ENCODE results near the gene PPP1CA. TPM values are rescaled to one million over a fixed set of nuclear protein-coding genes. Genes with fewer than 3 reads are reported as not detected.

PPP1CA gene
- total and polyA plus RNA-seq, 3 experiments from 2014 or later = 338 to 564 (median 357) TPM

- peaks cover 58% of the 10 kb centered on the region for H3K4me1 ChIP-seq (ENCODE audit: insufficient read depth, low read length)
- no peaks in the 10 kb centered on the region for H3K36me3 ChIP-seq (ENCODE audit: insufficient read depth, low read length)
- peak overlapping the region; percentile 58 for H3K4me3 ChIP-seq (ENCODE audit: low read length)
- H3K27ac ChIP-seq (ENCODE audit: low read depth, low read length) = no peak overlapping the region
- Mint-ChIP-seq H3K27me3 (no peaks in the 10 kb centered on the region), H3K4me3 (peak overlapping the region; percentile 75 to 90 (median 83)), H3K9me3 (no peaks in the 10 kb centered on the region), H3K4me1 (peaks cover 47 to 66% (median 57%) of the 10 kb centered on the region in 3 donors), H3K36me3 (no peaks in the 10 kb centered on the region), H3K27ac (peak overlapping the region; percentile 78 to 91 (median 86))
- no peaks in the 10 kb centered on the region for H3K27me3 ChIP-seq (ENCODE audit: insufficient read depth, low read length, poor library complexity, severe bottlenecking)
- ChIA-PET CTCF (interaction anchor here (0.7 to 9.8 kb wide), 6 partner anchors 11 to 74 kb away, joined by 3 to 108 read pairs (median 8); partner anchors contain the start of genes PPP1CA, PTPRCAP, TBC1D10C and TMEM134), POLR2A (interaction anchor here (0.7 to 5.9 kb wide), 8 partner anchors 9 to 66 kb away, joined by 4 to 111 read pairs (median 14); partner anchors contain the start of genes POLD4, PPP1CA, PTPRCAP and RPS6KB2)
- DNase-seq = no peak
- no peaks in the 10 kb centered on the region for H3K9me3 ChIP-seq (ENCODE audit: low read length)
Measured at GRCh38 chr11:67419325-67420049, 17.8 kb upstream of the PPP1CA start.

GRCh38 chr11:67418476-67419281 is 17.0 kb upstream of the PPP1CA start:
- CTCF ChIA-PET = interaction anchor here (0.9 to 9.8 kb wide), 5 partner anchors 10 to 50 kb away, joined by 3 to 108 read pairs (median 6); partner anchors contain the start of genes PPP1CA, TBC1D10C and TMEM134
- Mint-ChIP-seq H3K27ac (peak overlapping the region; percentile 47 to 89 (median 81)), H3K27me3 (no peaks in the 10 kb centered on the region), H3K4me1 (peaks cover 48 to 66% (median 58%) of the 10 kb centered on the region in 3 donors), H3K4me3 (peak overlapping the region; percentile 73 to 83 (median 80)), H3K9me3 (no peaks in the 10 kb centered on the region), H3K36me3 (no peaks in the 10 kb centered on the region)
- peak in 2 of 5 donors; percentile 64 to 70 for DNase-seq
- POLR2A ChIA-PET = interaction anchor here (1.1 to 5.9 kb wide), 7 partner anchors 10 to 65 kb away, joined by 5 to 111 read pairs (median 22); partner anchors contain the start of genes POLD4, PPP1CA, PTPRCAP and RPS6KB2
- H3K9me3 ChIP-seq (ENCODE audit: low read length) = no peaks in the 10 kb centered on the region
- H3K36me3 ChIP-seq (ENCODE audit: insufficient read depth, low read length) = no peaks in the 10 kb centered on the region
- H3K27ac ChIP-seq (ENCODE audit: low read depth, low read length) = no peak overlapping the region
- no peaks in the 10 kb centered on the region for H3K27me3 ChIP-seq (ENCODE audit: insufficient read depth, low read length, poor library complexity, severe bottlenecking)
- peak overlapping the region; percentile 58 for H3K4me3 ChIP-seq (ENCODE audit: low read length)
- H3K4me1 ChIP-seq (ENCODE audit: insufficient read depth, low read length) = peaks cover 60% of the 10 kb centered on the region

- peak overlapping the region in 3 of 7 donors; percentile 65 to 85 (median 74) for H3K4me3 Mint-ChIP-seq
- H3K9me3 Mint-ChIP-seq = no peaks in the 10 kb centered on the region
- peak overlapping the region in 7 of 8 donors; percentile 74 to 99 (median 89) for H3K27ac Mint-ChIP-seq
- Histone ChIP-seq H3K27me3 (ENCODE audit: insufficient read depth, low read length, poor library complexity, severe bottlenecking) (no peaks in the 10 kb centered on the region), H3K4me3 (ENCODE audit: low read length) (peak overlapping the region; percentile 43), H3K9me3 (ENCODE audit: low read length) (no peaks in the 10 kb centered on the region), H3K27ac (ENCODE audit: low read depth, low read length) (peak overlapping the region; percentile 32), H3K4me1 (ENCODE audit: insufficient read depth, low read length) (peaks cover 73% of the 10 kb centered on the region), H3K36me3 (ENCODE audit: insufficient read depth, low read length) (no peaks in the 10 kb centered on the region)
- H3K36me3 Mint-ChIP-seq = no peaks in the 10 kb centered on the region
- CTCF ChIA-PET = interaction anchor here (1.1 to 9.8 kb wide), 5 partner anchors 14 to 60 kb away, joined by 3 to 108 read pairs (median 5); partner anchors contain the start of genes PPP1CA, PTPRCAP and TBC1D10C
- H3K4me1 Mint-ChIP-seq = peaks cover 54 to 71% (median 63%) of the 10 kb centered on the region in 3 donors
- H3K27me3 Mint-ChIP-seq = no peaks in the 10 kb centered on the region
- POLR2A ChIA-PET = interaction anchor here (0.8 to 5.9 kb wide), 10 partner anchors 9 to 90 kb away, joined by 3 to 111 read pairs (median 5); partner anchors contain the start of genes AIP, CDK2AP2, PPP1CA and PTPRCAP
- DNase-seq = peak in 1 of 5 donors; percentile 30
Measured at GRCh38 chr11:67417425-67417824, 15.8 kb upstream of the PPP1CA start.

- peak overlapping the region; percentile 32 for H3K27ac ChIP-seq (ENCODE audit: low read depth, low read length)
- H3K27ac Mint-ChIP-seq = peak overlapping the region; percentile 87 to 99 (median 94)
Measured at GRCh38 chr11:67416416-67417335, 15.0 kb upstream of the PPP1CA start.

DNA sequence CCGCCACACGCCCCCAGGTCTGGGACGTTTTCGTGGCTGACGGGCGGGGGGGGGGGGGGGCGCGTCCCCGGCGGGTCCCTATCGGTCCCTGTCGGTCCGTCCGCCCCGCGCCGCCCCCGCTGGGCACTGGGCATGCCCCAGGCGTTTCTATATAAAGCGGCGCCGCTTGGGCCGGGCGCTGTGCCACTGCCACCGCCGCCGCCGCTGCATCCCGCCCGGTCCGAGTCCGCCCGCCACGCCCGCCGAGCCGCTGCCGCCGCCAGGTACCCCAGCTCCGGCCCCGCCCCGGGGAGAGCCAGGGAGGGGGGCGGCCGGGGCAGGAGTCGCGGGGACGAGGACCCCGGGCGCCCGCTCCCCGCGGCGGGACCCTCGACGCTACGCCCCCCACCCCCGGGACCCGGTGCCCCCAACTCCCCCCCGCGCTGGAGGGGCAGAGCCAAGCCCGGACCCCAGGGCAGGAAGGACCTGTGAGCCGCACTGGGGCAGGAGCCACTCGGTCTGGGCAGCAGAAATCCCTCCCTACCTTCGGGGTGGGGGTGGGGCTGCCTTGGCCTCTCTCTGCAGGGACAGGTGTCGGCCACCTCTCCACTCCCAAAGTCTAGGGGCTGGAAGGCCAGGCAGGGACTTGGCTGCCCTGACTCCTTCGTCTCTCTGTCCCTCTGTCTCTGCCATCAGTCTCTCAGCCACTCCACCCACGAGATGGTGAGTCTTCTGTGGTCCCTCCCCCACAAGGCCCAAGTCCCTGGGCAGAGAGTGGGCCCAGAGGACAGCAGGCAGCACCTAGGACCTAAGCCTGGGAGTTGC is 14.0 kb upstream of the PPP1CA start, which contains the start of gene CARNS1:
Gene CARNS1 (plus strand): TSS at position 178 of the 804 bp plus-strand sequence. CDS start 522 bp downstream, at position 700.
- Mint-ChIP-seq H3K36me3 (peaks cover 0 to under 1% (median 0%) of the 10 kb centered on the region in 3 donors), H3K27ac (peak within 1 kb of the TSS; percentile 87 to 98 (median 93)), H3K4me3 (peak within 1 kb of the TSS; percentile 80 to 92 (median 87)), H3K9me3 (no peaks in the 10 kb centered on the region), H3K27me3 (no peaks in the 10 kb centered on the region), H3K4me1 (peaks cover 68 to 81% (median 76%) of the 10 kb centered on the region in 3 donors)
- Histone ChIP-seq H3K27me3 (ENCODE audit: insufficient read depth, low read length, poor library complexity, severe bottlenecking) (no peaks in the 10 kb centered on the region), H3K9me3 (ENCODE audit: low read length) (no peaks in the 10 kb centered on the region), H3K4me3 (ENCODE audit: low read length) (peak within 1 kb of the TSS; percentile 51), H3K36me3 (ENCODE audit: insufficient read depth, low read length) (no peaks in the 10 kb centered on the region), H3K27ac (ENCODE audit: low read depth, low read length) (no peak within 1 kb of the TSS), H3K4me1 (ENCODE audit: insufficient read depth, low read length) (peaks cover 86% of the 10 kb centered on the region)
- POLR2A ChIA-PET = interaction anchor here (1.6 to 5.9 kb wide), 5 partner anchors 13 to 92 kb away, joined by 5 to 111 read pairs (median 22); partner anchors contain the start of genes CDK2AP2, PPP1CA, PTPRCAP and RPS6KB2
- DNase-seq = peak in 1 of 5 donors; percentile 28
- CTCF ChIA-PET = interaction anchor here (1.2 to 9.8 kb wide), 3 partner anchors 13 to 33 kb away, joined by 3 to 108 read pairs (median 6); partner anchors contain the start of genes PPP1CA, RPS6KB2 and TBC1D10C

More at GRCh38 chr11:67416416-67417335, 15.0 kb upstream of the PPP1CA start:
- ChIA-PET POLR2A (interaction anchor here (0.8 to 5.9 kb wide), 9 partner anchors 8 to 91 kb away, joined by 3 to 111 read pairs (median 5); partner anchors contain the start of genes AIP, CDK2AP2, PPP1CA and PTPRCAP), CTCF (interaction anchor here (1.1 to 9.8 kb wide), 5 partner anchors 12 to 59 kb away, joined by 3 to 108 read pairs (median 4); partner anchors contain the start of genes PPP1CA, PTPRCAP, RPS6KB2 and TBC1D10C)
- H3K36me3 ChIP-seq (ENCODE audit: insufficient read depth, low read length) = no peaks in the 10 kb centered on the region
- no peaks in the 10 kb centered on the region for H3K9me3 Mint-ChIP-seq
- peak; percentile 70 to 93 (median 84) for DNase-seq
- H3K9me3 ChIP-seq (ENCODE audit: low read length) = no peaks in the 10 kb centered on the region
- peak overlapping the region; percentile 74 to 92 (median 87) for H3K4me3 Mint-ChIP-seq
- no peaks in the 10 kb centered on the region for H3K27me3 Mint-ChIP-seq
- H3K4me3 ChIP-seq (ENCODE audit: low read length) = peak overlapping the region; percentile 43
- peaks cover 80% of the 10 kb centered on the region for H3K4me1 ChIP-seq (ENCODE audit: insufficient read depth, low read length)
- no peaks in the 10 kb centered on the region for H3K36me3 Mint-ChIP-seq
- peaks cover 62 to 76% (median 70%) of the 10 kb centered on the region in 3 donors for H3K4me1 Mint-ChIP-seq
- H3K27me3 ChIP-seq (ENCODE audit: insufficient read depth, low read length, poor library complexity, severe bottlenecking) = no peaks in the 10 kb centered on the region

DNA sequence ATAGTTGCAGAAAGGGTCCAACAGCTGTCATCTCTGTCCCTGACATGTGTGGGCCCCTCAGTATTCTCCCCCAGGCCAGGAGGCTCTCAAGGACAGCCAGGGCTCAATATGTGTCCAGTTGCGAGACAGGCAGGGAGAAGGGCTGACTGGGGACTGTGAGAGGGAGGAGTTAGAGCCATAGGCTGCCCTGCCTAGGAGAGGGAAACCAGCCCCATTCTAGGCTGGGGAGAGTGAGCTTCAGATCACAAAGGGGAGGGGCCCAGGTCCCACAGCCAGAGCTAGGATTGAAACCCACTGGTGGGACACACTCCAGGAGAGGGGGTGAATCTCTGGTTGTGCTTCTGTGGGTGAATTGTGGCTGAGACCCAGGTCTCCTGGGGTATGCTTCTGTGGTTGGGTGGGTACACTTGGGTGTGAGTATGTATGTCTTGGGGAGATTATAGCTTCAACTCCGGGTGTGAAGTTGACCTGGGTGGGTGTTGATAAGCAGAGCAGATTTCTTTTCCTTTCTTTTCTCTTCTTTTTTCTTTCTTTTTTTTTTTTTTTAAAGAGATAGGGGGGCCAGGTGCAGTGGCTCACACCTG is 11.7 kb upstream of the PPP1CA start:
- H3K9me3 Mint-ChIP-seq = no peaks in the 10 kb centered on the region
- peaks cover 75 to 84% (median 75%) of the 10 kb centered on the region in 3 donors for H3K4me1 Mint-ChIP-seq
- no peaks in the 10 kb centered on the region for H3K36me3 ChIP-seq (ENCODE audit: insufficient read depth, low read length)
- H3K27me3 Mint-ChIP-seq = no peaks in the 10 kb centered on the region
- H3K4me1 ChIP-seq (ENCODE audit: insufficient read depth, low read length) = peaks cover 89% of the 10 kb centered on the region
- CTCF ChIA-PET = interaction anchor here (0.6 to 9.8 kb wide), 7 partner anchors 10 to 136 kb away, joined by 3 to 108 read pairs (median 4); partner anchors contain the start of genes PPP1CA, PTPRCAP and TBC1D10C
- H3K4me3 ChIP-seq (ENCODE audit: low read length) = no peak overlapping the region
- no peaks in the 10 kb centered on the region for H3K27me3 ChIP-seq (ENCODE audit: insufficient read depth, low read length, poor library complexity, severe bottlenecking)
- peak overlapping the region; percentile 3 to 74 (median 52) for H3K4me3 Mint-ChIP-seq
- H3K9me3 ChIP-seq (ENCODE audit: low read length) = no peaks in the 10 kb centered on the region
- H3K36me3 Mint-ChIP-seq = peaks cover 0 to 13% (median 0%) of the 10 kb centered on the region in 3 donors
- DNase-seq = no peak
- no peak overlapping the region for H3K27ac ChIP-seq (ENCODE audit: low read depth, low read length)
- H3K27ac Mint-ChIP-seq = peak overlapping the region; percentile 17 to 80 (median 66)
- POLR2A ChIA-PET = interaction anchor here (0.6 to 4.1 kb wide), 9 partner anchors 7 to 55 kb away, joined by 3 to 30 read pairs (median 9); partner anchors contain the start of genes CABP4, PPP1CA, PTPRCAP and RAD9A

All from CD8-positive, alpha-beta memory T cell (primary cell).